SIG-M5 treated with dmso at 0.1 percent for 504 hours (cell line): Measurements from ENCODE around the gene GABRD.

Source experiments
- DNase-seq: peaks from one replicate; lab custom pipeline; 2025; ENCODE audit not compliant: unreplicated experiment; lab: John Stamatoyannopoulos, UW

GABRD gene

GRCh38 chr1:2052756-2053155, 33.6 kb downstream of the GABRD start:
- DNase-seq, result no peak

- DNase-seq, result no peak
Measured at GRCh38 chr1:2053217-2053616, 34.1 kb downstream of the GABRD start.

GRCh38 chr1:2053784-2054376, 34.7 kb downstream of the GABRD start:
- no peak for DNase-seq

DNA sequence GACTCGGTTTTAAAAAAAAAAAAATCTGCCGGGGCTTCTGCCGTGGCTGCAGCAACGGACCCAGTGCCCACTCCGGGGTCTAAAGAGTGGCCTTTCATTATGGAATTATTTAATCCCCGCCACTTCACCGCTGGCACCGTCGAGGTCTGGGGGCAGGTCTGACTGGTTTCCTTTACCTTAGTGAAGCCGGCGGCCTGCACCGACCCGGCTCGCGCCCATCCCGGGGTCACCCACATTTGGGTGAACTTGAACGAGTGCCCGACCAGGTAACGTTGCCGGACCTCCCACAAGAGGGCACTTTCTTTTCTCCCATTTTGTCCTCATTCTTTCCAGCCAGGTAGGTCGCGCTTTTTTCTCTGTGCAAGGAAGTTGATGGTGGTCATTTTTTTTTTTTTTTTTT, 35.4 kb downstream of the GABRD start:
- DNase-seq, result no peak

DNA sequence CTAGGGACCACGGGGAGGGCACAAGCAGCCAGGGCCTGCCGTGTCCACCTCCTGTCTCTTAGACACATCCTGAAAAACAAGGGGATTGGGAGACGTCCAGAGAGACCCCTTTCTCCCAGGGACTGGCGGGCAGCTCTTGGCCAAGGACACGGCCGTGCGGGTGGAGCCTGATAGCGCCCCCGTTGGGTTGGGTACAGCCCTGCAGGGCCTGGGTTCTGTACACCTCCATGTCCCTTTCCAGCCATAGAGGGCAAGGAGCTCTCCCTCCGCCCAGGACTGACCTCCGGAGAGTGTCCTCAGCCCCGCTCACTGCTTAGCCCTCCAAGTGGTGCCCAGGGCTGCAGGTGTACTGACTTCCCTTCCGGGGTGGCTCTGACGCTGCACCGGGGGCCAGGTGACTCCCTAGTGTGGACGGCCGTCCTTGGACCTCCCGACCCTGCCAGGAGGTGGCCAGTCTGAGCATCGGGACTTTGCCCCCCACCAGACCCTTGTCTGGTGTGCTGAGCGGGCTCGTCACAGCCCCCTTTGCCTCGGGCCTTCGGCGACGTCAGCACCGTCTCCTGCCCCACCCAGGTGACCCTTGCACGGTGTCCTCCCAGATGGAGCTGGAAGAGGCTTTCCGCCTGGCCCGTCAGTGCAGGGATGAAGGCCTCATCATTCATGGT, 36.9 kb downstream of the GABRD start:
- DNase-seq, result no peak

DNA sequence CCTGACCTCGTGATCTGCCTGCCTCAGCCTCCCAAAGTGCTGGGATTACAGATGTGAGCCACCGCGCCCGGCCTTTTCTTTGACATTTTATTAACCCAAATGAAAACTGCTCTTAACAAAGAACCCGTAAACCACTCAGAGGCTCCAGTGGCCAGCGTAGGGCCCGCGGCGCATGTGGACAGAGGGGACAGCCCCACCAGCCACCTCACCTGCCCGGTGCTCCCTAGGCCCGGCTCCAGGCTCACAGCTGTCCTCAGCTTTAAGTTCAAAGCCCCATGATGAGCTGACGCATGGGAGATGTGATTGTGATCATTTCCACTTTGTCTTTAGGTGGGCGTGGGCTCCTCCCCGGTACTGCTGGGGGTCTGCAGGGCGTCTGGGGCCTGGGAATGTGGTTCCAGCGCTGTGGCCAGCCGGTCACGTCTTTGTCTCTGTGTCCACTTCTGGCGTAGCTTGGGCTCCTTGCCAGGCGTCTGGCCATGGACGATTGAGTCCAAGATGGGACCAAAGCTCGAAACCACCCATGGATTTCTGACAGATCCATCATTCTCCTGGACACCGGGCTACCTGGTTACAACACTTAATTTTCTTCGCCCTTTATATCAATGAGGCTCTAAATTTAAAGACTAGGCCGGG, 37.9 kb downstream of the GABRD start:
- no peak for DNase-seq

- no peak for DNase-seq
Measured at GRCh38 chr1:2059290-2059953, 40.3 kb downstream of the GABRD start.

- DNase-seq, result no peak
Measured at GRCh38 chr1:2060072-2060471, 40.9 kb downstream of the GABRD start.

GRCh38 chr1:2060535-2060934, 41.4 kb downstream of the GABRD start:
- DNase-seq, result no peak

DNA sequence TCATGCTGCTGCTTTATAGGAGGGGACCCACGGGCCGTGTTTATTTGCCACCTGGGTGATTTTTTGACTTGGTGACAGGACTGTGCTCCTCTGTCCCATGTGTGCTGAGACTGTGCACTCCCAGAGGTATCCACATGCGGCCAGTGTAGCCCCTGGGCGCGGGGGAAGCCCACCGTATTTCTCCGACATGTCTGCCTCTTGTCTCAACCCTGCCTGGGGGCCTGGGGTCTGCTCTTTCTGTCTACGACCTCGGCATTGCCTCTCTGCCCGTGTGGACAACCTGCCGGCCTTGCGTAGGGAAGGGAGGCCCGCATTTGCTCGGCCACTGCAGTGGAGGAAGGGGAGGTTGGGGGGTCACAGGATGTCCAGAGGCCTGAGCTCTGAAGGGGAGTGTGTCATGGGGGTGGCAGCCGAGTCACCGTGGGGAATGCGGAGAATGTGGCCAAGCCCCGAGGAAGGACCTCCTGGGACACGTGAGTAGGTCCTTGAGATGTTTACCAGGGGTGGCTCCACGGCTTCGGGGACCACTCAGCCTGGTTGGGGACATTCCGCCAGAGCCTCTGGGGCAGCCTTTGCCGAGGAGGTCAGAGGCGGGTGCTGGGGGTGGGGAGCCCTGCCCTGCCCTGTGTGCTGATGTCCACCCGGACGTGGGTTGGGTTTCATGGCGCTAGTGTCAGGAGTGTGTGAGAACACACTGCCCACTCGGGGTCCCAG, 42.1 kb downstream of the GABRD start:
- no peak for DNase-seq

DNA sequence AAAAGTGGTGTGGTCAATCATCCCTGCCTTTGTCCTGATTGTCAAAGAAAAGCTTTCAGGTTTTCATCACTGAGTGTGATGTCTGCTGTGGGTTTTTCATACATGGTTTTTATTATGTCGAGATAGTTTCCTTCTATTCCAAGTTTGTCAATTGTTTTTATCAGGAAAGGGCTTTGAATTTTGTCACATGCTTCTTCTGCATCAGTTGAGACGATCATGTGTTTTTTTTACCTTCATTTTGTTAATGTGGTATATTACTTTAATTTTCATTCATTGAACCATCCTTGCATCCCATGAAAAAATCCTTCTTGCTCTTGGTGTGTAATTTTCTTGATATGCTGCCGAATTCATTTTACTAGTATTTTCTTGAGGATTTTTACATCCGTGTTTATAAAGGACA, 46.6 kb downstream of the GABRD start:
- no peak for DNase-seq

- no peak for DNase-seq
Measured at GRCh38 chr1:2067393-2067792, 48.2 kb downstream of the GABRD start.

DNA sequence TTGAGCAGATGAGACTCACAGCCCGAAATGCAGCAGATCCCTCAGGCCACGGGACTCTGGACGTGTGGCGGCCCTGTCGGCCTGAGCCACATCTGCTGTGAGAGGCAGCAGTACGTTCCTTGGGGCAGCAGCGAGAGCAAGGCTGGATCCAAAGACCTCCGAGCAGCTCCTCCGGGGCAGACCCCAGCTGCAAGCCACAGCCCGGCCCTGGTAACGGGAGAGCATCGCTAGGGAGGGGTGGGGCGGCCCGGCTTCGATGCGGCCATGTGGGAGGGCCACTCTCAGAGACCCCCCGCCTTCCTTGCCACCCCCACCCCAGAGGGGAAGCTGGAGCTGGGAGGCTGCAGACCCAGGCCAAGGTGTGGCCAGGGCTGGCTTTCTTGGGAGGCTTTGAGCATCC, 48.8 kb downstream of the GABRD start:
- DNase-seq, result no peak

GRCh38 chr1:2068951-2069350, 49.8 kb downstream of the GABRD start:
- DNase-seq, result no peak

GRCh38 chr1:2070016-2070415, 50.9 kb downstream of the GABRD start:
- DNase-seq, result no peak

DNA sequence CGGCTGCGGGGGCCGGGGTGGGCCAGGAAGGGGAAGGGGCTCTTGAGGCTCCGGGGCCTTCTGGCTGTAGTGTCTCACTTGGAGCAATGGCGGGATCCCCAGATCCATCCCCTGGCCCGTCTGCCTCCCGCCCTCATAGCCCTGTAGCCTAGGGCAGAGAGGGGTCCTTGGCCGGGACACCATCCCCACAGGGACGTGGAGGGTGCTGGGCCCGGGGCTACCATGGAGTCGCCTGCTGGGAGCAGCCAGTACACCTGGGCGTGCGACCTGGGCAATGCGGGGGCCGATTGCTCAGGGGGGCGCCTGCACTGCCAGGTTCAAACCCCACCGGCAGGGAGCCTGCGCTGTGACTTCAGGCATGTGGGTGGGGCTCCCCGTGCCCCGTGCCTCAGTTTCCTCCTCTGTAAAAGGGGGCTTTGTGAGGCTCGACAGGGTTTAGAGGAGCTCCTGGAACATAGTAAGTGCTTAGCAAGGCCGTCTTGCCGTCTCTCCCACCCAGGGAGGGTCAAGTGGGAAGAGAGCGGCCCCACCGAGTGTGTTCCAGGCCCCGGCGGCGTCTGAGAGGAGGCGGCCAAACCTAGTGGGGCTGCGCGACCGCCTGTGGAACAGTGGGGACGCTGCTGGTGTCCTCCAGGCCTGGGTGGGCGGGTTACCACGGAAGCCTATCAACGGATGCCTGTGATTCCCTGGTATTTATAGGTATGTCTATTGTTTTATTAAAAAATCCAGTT, 51.8 kb downstream of the GABRD start:
- no peak for DNase-seq

DNA sequence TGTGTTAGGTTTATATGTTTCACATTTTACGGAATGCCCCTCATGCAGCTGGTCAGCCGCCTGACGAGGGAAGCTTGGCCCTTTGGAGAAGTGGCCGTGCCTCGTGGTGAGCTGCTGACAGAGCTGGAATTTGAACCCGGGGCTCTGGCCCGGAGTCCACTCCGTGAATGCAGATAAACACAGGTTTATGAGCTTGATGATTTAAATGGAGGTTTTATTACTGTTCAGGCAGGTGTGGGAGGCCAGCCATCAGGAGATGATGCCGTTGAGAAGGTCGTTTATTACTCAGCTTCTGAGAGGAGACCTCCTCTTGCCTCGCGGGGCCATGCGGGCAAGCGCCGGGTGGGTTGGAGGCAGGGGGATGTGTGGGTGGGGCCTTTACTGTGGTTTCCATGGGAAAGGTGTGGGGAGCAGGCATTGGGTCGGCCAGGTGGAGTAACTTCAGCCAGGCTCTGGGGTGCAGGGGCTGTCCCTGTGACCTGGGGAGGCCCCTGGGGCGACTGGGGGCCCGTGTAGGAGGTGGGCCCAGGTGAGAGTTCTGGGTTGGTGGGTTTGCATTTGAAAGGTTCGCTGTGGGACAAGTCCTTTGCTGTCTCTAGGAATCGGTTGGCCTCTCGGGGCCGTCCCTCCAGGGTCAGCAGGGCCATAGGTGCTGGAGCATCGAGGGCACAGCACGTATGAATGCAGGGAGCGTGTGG, 53.1 kb downstream of the GABRD start:
- no peak for DNase-seq

GRCh38 chr1:2072891-2073290, 53.7 kb downstream of the GABRD start:
- no peak for DNase-seq

DNA sequence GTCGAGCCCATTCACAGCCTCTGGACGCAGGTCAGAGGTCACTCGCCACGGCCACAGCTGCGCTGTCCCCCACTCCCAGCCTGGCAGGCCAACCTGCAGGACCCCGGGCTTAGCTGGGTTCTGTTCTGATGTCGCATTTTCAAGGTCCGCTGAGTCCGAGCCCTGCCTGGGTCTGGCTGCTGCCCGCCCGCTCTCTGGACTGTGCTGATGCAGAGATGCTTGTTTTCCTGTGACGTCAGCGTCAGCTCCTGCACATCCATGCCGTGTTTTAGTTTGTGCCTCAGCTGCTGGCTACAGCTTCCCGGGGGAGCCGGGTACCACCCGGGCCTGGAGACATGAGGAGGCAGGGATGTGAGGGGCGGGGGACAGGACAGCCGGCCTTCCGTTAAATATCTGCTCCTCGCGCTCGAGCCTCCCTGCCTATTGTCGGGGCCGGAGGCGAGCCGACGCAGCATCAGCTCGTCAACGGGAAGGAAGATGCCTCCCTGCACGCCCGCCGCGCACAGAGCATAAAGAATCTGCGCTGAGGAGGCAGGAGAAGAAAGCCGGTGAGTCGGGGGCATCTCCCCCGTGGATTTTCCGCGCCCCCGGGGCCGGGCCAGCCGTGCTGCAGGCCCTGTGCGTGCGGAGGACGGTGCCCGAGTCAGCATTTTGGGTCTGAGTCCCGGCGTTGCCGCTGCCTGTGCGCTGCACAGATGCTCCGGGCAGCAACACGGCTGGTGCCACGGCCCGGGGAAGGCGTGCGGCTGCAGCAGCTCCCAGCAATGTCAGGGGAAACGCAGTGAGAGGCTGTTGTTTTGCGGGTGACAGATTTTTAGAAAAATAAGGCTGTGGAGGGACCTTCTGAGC, 54.5 kb downstream of the GABRD start:
- DNase-seq, result no peak
